Type B pancreatic cell (in vitro differentiated cells): ENCODE results near the gene EFCAB13. TPM values are rescaled to one million over a fixed set of nuclear protein-coding genes. Genes with fewer than 3 reads are reported as not detected.
A peak's percentile ranks its signal among the peaks of the same experiment; 100 is the strongest.

ENCODE experiments used
- DNase-seq: peaks from one replicate; pipeline ENCODE4 v3.0.0; 2021; ENCODE audit warnings: mixed read lengths; ENCODE audit not compliant: unreplicated experiment; ENCODE audit errors: extremely low spot score
- H3K27ac Mint-ChIP-seq: 2 replicates; pipeline ENCODE4 v1.8.0; 2021; ENCODE audit warnings: mild to moderate bottlenecking, mixed read lengths
- H3K27me3 Mint-ChIP-seq: 2 replicates; pipeline ENCODE4 v1.8.0; 2021; ENCODE audit warnings: mixed read lengths
- H3K36me3 Mint-ChIP-seq: 2 replicates; pipeline ENCODE4 v1.8.0; 2021; ENCODE audit warnings: mixed read lengths
- H3K4me1 Mint-ChIP-seq: one replicate; pipeline ENCODE4 v1.8.0; 2021; ENCODE audit warnings: mixed read lengths; ENCODE audit not compliant: unreplicated experiment
- H3K4me3 Mint-ChIP-seq: 2 replicates; pipeline ENCODE4 v1.8.0; 2021; ENCODE audit warnings: mild to moderate bottlenecking, mixed read lengths
- H3K9me3 Mint-ChIP-seq: 2 replicates; pipeline ENCODE4 v1.8.0; 2021; ENCODE audit warnings: mixed read lengths
- total RNA-seq: library from RNA; stranded (reverse); gene quantifications from 2 replicates; pipeline ENCODE4 v1.2.1, GENCODE V29; 2021; ENCODE audit warnings: low replicate concordance
- TF ChIP-seq, protein P1 (sequence below): fragments of 200-600 bp; sonication (generic); conservative IDR thresholded peaks from 2 replicates; pipeline ENCODE4 v1.5.0; 2021; ENCODE audit warnings: antibody characterized with exemption, mild to moderate bottlenecking

Gene EFCAB13
- total RNA-seq, 1 donor from 2014 or later, result 4.4 TPM

GRCh38 chr17:47276868-47277267, 46.9 kb upstream of the EFCAB13 start:
- peak overlapping the region; percentile 23 for H3K27ac Mint-ChIP-seq
- H3K9me3 Mint-ChIP-seq, result no peaks in the 10 kb centered on the region
- H3K27me3 Mint-ChIP-seq, result peaks cover 3% of the 10 kb centered on the region
- peak overlapping the region; percentile 11 for H3K4me3 Mint-ChIP-seq
- DNase-seq, result no peak
- H3K4me1 Mint-ChIP-seq, result peaks cover 49% of the 10 kb centered on the region
- no peaks in the 10 kb centered on the region for H3K36me3 Mint-ChIP-seq
- TF ChIP-seq, protein P1, sequence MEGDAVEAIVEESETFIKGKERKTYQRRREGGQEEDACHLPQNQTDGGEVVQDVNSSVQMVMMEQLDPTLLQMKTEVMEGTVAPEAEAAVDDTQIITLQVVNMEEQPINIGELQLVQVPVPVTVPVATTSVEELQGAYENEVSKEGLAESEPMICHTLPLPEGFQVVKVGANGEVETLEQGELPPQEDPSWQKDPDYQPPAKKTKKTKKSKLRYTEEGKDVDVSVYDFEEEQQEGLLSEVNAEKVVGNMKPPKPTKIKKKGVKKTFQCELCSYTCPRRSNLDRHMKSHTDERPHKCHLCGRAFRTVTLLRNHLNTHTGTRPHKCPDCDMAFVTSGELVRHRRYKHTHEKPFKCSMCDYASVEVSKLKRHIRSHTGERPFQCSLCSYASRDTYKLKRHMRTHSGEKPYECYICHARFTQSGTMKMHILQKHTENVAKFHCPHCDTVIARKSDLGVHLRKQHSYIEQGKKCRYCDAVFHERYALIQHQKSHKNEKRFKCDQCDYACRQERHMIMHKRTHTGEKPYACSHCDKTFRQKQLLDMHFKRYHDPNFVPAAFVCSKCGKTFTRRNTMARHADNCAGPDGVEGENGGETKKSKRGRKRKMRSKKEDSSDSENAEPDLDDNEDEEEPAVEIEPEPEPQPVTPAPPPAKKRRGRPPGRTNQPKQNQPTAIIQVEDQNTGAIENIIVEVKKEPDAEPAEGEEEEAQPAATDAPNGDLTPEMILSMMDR, result no peak

GRCh38 chr17:47277921-47278320, 45.8 kb upstream of the EFCAB13 start:
- no peak overlapping the region for H3K27ac Mint-ChIP-seq
- peaks cover 49% of the 10 kb centered on the region for H3K4me1 Mint-ChIP-seq
- H3K9me3 Mint-ChIP-seq, result no peaks in the 10 kb centered on the region

GRCh38 chr17:47278561-47278960, 45.2 kb upstream of the EFCAB13 start:
- DNase-seq, result no peak
- Mint-ChIP-seq H3K4me3 (no peak overlapping the region), H3K4me1 (peaks cover 45% of the 10 kb centered on the region), H3K27me3 (peaks cover 3% of the 10 kb centered on the region), H3K27ac (no peak overlapping the region), H3K36me3 (no peaks in the 10 kb centered on the region), H3K9me3 (no peaks in the 10 kb centered on the region)
- TF ChIP-seq, protein P1, result no peak

More at GRCh38 chr17:47277921-47278320, 45.8 kb upstream of the EFCAB13 start:
- no peak overlapping the region for H3K4me3 Mint-ChIP-seq
- H3K27me3 Mint-ChIP-seq, result peaks cover 3% of the 10 kb centered on the region
- no peaks in the 10 kb centered on the region for H3K36me3 Mint-ChIP-seq
- TF ChIP-seq, protein P1, result no peak
- DNase-seq, result no peak

GRCh38 chr17:47279062-47279801, 44.5 kb upstream of the EFCAB13 start:
- H3K27me3 Mint-ChIP-seq, result peaks cover 3% of the 10 kb centered on the region
- peaks cover 41% of the 10 kb centered on the region for H3K4me1 Mint-ChIP-seq
- H3K27ac Mint-ChIP-seq, result no peak overlapping the region
- H3K9me3 Mint-ChIP-seq, result no peaks in the 10 kb centered on the region
- no peak overlapping the region for H3K4me3 Mint-ChIP-seq
- no peak for DNase-seq
- TF ChIP-seq, protein P1, result no peak
- no peaks in the 10 kb centered on the region for H3K36me3 Mint-ChIP-seq

GRCh38 chr17:47280072-47280811, 43.5 kb upstream of the EFCAB13 start:
- no peaks in the 10 kb centered on the region for H3K36me3 Mint-ChIP-seq
- TF ChIP-seq, protein P1, result no peak
- H3K27ac Mint-ChIP-seq, result no peak overlapping the region
- H3K9me3 Mint-ChIP-seq, result no peaks in the 10 kb centered on the region
- H3K4me1 Mint-ChIP-seq, result peaks cover 34% of the 10 kb centered on the region
- H3K27me3 Mint-ChIP-seq, result no peaks in the 10 kb centered on the region
- no peak overlapping the region for H3K4me3 Mint-ChIP-seq
- no peak for DNase-seq
